ENCODE measurements around the gene PRAMEF2.
"Not testable (repeated sequence)": the region's sequence is repeated elsewhere in the genome, so short reads cannot be mapped to it uniquely, and the experiment has no call there.

- TF ChIP-seq CTCF (optimal IDR thresholded peaks at IDR 0.05 in 1 of 3, IDR thresholded peaks at IDR 0.05 in 1 of 3, conservative IDR thresholded peaks at IDR 0.05 in 1 of 3; ENCODE audit: extremely low read depth in 1 of 3, insufficient read depth in 2 of 3, low read length in 3 of 3); EZH2 (IDR thresholded peaks at IDR 0.05; ENCODE audit: low read length): not testable (repeated sequence)
Measured at GRCh38 chr1:12878453-12878852, 21.6 kb downstream of the PRAMEF2 start.

Measured in keratinocyte (primary cell).